SK-N-SH treated with all-trans-retinoic acid at 6 μM for 48 hours (cell line): Measurements from ENCODE around the gene PIK3R1.

Experiments used
- ATAC-seq: fragments of 200-7000 bp; cut with Tn5 transposase; 3 replicates; pipeline ENCODE4 v1.9.1; 2020; ENCODE audit warnings: mild to moderate bottlenecking, moderate library complexity
- ARNTL ChIP-seq: fragments of 450-650 bp; formaldehyde crosslinking; IDR thresholded peaks from 2 replicates; pipeline ENCODE4 v1.5.0; 2020; ENCODE audit warnings: low read depth, mild to moderate bottlenecking, moderate library complexity, borderline replicate concordance
- BACH2 ChIP-seq: fragments of 250-450 bp; sonication (Bioruptor Pico); IDR thresholded peaks from 2 replicates; pipeline ENCODE4 v1.9.0; 2021; ENCODE audit warnings: mild to moderate bottlenecking, borderline replicate concordance
- CSDC2 ChIP-seq: fragments of 250-450 bp; sonication (Bioruptor Pico); IDR thresholded peaks from 2 replicates; pipeline ENCODE4 v1.5.0; 2020; ENCODE audit warnings: mild to moderate bottlenecking, moderate library complexity
- ESRRG ChIP-seq: fragments of 250-450 bp; sonication (Bioruptor Pico); IDR thresholded peaks from 2 replicates; pipeline ENCODE4 v1.6.1; 2021; ENCODE audit warnings: mild to moderate bottlenecking
- GLIS3 ChIP-seq: fragments of 250-450 bp; sonication (Bioruptor Pico); IDR thresholded peaks from 2 replicates; pipeline ENCODE4 v1.5.0; 2020; ENCODE audit warnings: mild to moderate bottlenecking, moderate library complexity
- ISL1 ChIP-seq: fragments of 250-450 bp; sonication (Bioruptor Pico); IDR thresholded peaks from 2 replicates; pipeline ENCODE4 v2.1.2; 2022; ENCODE audit warnings: mild to moderate bottlenecking, moderate library complexity
- OSR1 ChIP-seq: fragments of 250-450 bp; sonication (Bioruptor Pico); IDR thresholded peaks from 2 replicates; pipeline ENCODE4 v1.8.0; 2022; ENCODE audit warnings: moderate library complexity, mild to moderate bottlenecking, inconsistent platforms
- PPARA ChIP-seq: fragments of 250-450 bp; sonication (Bioruptor Pico); IDR thresholded peaks from 2 replicates; pipeline ENCODE4 v1.5.0; 2020; ENCODE audit warnings: mild to moderate bottlenecking, borderline replicate concordance
- RARB ChIP-seq: fragments of 250-450 bp; sonication (Bioruptor Pico); IDR thresholded peaks from 2 replicates; pipeline ENCODE4 v1.8.0; 2021; ENCODE audit warnings: mild to moderate bottlenecking, moderate library complexity
- SNAI2 ChIP-seq: fragments of 250-450 bp; sonication (Bioruptor Pico); IDR thresholded peaks from 2 replicates; pipeline ENCODE4 v1.5.0; 2020; ENCODE audit warnings: mild to moderate bottlenecking, moderate library complexity
- TCF4 ChIP-seq: fragments of 250-450 bp; sonication (Bioruptor Pico); IDR thresholded peaks from 2 replicates; pipeline ENCODE4 v1.8.0; 2021; ENCODE audit warnings: mild to moderate bottlenecking, moderate library complexity, borderline replicate concordance
- TOX ChIP-seq: fragments of 250-450 bp; sonication (Bioruptor Pico); IDR thresholded peaks from 2 replicates; pipeline ENCODE4 v1.8.0; 2021; ENCODE audit warnings: mild to moderate bottlenecking, moderate library complexity, borderline replicate concordance
- ZC3H10 ChIP-seq: fragments of 250-450 bp; sonication (Bioruptor Pico); IDR thresholded peaks from 2 replicates; pipeline ENCODE4 v1.5.1; 2021; ENCODE audit warnings: mild to moderate bottlenecking, moderate library complexity
- ZFP3 ChIP-seq: fragments of 250-450 bp; sonication (Bioruptor Pico); IDR thresholded peaks from 2 replicates; pipeline ENCODE4 v1.5.0; 2020; ENCODE audit warnings: mild to moderate bottlenecking, moderate library complexity
- ZFP30 ChIP-seq: fragments of 450-650 bp; formaldehyde crosslinking; IDR thresholded peaks from 2 replicates; pipeline ENCODE4 v1.5.0; 2022; ENCODE audit warnings: mild to moderate bottlenecking, moderate library complexity
- ZNF565 ChIP-seq: fragments of 450-650 bp; formaldehyde crosslinking; conservative IDR thresholded peaks from 2 replicates; pipeline ENCODE4 v1.5.0; 2020; ENCODE audit warnings: low read depth, mild to moderate bottlenecking, moderate library complexity
- ZNF70 ChIP-seq: fragments of 450-650 bp; formaldehyde crosslinking; IDR thresholded peaks from 2 replicates; pipeline ENCODE4 v1.5.0; 2020; ENCODE audit warnings: mild to moderate bottlenecking, moderate library complexity
- ZNF8 ChIP-seq: fragments of 450-650 bp; formaldehyde crosslinking; IDR thresholded peaks from 2 replicates; pipeline ENCODE4 v1.5.0; 2020; ENCODE audit warnings: mild to moderate bottlenecking, moderate library complexity
- TF ChIP-seq, protein P1 (sequence below): fragments of 250-450 bp; sonication (Bioruptor Pico); IDR thresholded peaks from 2 replicates; pipeline ENCODE4 v1.5.1; 2021; ENCODE audit warnings: mild to moderate bottlenecking, moderate library complexity
- TF ChIP-seq, protein P2 (sequence below): fragments of 250-450 bp; sonication (Bioruptor Pico); IDR thresholded peaks from 2 replicates; pipeline ENCODE4 v1.5.0; 2020; ENCODE audit warnings: mild to moderate bottlenecking, moderate library complexity
- TF ChIP-seq, protein P3 (sequence below): fragments of 250-450 bp; sonication (Bioruptor Pico); IDR thresholded peaks from 2 replicates; pipeline ENCODE4 v1.8.0; 2021; ENCODE audit warnings: low read depth, mild to moderate bottlenecking, moderate library complexity, borderline replicate concordance
- TF ChIP-seq, protein P4 (sequence below): fragments of 250-450 bp; sonication (Bioruptor Pico); IDR thresholded peaks from 2 replicates; pipeline ENCODE4 v1.8.0; 2020; ENCODE audit warnings: mild to moderate bottlenecking, moderate library complexity, borderline replicate concordance

The PIK3R1 gene

DNA sequence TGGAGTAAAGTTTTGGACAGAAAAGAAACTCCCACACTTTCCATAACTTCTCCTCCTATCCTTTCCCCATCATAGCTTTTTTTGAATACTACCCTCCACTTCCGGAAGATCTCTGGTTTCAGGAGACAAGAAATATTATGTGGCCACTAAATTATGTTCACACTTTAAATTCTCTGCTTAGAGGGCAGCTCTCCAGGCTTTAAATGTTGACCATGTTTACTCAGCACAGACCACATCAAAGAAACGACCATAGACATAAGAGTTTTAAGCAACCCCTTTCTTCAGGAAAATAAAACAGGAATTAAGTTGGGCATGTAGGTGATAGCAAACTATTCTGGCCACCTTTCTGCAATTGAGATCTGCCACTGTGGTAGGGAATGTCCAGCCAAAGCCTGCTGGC is 97.8 kb downstream of the PIK3R1 start:
- TF ChIP-seq ESRRG (CRISPR knock-in tag) (no peak), SNAI2 (CRISPR knock-in tag) (no peak), RARB (CRISPR knock-in tag) (no peak), OSR1 (CRISPR knock-in tag) (no peak)
- no peak for ATAC-seq

DNA sequence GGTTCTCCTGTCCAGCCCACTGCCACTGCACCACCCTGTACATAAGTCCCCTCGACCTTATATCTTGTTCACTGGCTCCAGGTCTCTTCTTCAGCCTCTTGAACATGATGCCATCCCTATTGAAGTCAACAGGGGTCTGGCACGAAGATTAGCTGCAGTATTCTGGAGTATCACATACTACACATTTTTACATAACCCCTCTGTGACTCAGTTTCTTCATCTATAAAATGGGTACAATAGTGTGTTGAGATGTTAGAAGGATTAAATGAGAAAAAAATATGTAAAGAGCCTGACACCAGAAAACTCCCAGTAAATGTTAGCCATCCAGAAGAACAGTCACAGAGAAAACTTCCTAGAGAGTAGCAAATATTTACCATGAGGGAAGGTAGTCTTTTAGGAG is 98.9 kb downstream of the PIK3R1 start:
- ATAC-seq = no peak
- TF ChIP-seq RARB (CRISPR knock-in tag) = no peak
- TF ChIP-seq TOX (CRISPR knock-in tag) = no peak
- TF ChIP-seq TCF4 (CRISPR knock-in tag) = no peak
- no peak for TF ChIP-seq SNAI2 (CRISPR knock-in tag)
- TF ChIP-seq GLIS3 = no peak
- no peak for TF ChIP-seq ZFP3
- TF ChIP-seq, protein P1, sequence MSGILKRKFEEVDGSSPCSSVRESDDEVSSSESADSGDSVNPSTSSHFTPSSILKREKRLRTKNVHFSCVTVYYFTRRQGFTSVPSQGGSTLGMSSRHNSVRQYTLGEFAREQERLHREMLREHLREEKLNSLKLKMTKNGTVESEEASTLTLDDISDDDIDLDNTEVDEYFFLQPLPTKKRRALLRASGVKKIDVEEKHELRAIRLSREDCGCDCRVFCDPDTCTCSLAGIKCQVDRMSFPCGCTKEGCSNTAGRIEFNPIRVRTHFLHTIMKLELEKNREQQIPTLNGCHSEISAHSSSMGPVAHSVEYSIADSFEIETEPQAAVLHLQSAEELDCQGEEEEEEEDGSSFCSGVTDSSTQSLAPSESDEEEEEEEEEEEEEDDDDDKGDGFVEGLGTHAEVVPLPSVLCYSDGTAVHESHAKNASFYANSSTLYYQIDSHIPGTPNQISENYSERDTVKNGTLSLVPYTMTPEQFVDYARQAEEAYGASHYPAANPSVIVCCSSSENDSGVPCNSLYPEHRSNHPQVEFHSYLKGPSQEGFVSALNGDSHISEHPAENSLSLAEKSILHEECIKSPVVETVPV (CRISPR knock-in tag) = no peak
- TF ChIP-seq, protein P2, sequence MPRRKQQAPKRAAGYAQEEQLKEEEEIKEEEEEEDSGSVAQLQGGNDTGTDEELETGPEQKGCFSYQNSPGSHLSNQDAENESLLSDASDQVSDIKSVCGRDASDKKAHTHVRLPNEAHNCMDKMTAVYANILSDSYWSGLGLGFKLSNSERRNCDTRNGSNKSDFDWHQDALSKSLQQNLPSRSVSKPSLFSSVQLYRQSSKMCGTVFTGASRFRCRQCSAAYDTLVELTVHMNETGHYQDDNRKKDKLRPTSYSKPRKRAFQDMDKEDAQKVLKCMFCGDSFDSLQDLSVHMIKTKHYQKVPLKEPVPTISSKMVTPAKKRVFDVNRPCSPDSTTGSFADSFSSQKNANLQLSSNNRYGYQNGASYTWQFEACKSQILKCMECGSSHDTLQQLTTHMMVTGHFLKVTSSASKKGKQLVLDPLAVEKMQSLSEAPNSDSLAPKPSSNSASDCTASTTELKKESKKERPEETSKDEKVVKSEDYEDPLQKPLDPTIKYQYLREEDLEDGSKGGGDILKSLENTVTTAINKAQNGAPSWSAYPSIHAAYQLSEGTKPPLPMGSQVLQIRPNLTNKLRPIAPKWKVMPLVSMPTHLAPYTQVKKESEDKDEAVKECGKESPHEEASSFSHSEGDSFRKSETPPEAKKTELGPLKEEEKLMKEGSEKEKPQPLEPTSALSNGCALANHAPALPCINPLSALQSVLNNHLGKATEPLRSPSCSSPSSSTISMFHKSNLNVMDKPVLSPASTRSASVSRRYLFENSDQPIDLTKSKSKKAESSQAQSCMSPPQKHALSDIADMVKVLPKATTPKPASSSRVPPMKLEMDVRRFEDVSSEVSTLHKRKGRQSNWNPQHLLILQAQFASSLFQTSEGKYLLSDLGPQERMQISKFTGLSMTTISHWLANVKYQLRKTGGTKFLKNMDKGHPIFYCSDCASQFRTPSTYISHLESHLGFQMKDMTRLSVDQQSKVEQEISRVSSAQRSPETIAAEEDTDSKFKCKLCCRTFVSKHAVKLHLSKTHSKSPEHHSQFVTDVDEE (CRISPR knock-in tag) = no peak
- no peak for TF ChIP-seq BACH2 (CRISPR knock-in tag)
- no peak for TF ChIP-seq PPARA

DNA sequence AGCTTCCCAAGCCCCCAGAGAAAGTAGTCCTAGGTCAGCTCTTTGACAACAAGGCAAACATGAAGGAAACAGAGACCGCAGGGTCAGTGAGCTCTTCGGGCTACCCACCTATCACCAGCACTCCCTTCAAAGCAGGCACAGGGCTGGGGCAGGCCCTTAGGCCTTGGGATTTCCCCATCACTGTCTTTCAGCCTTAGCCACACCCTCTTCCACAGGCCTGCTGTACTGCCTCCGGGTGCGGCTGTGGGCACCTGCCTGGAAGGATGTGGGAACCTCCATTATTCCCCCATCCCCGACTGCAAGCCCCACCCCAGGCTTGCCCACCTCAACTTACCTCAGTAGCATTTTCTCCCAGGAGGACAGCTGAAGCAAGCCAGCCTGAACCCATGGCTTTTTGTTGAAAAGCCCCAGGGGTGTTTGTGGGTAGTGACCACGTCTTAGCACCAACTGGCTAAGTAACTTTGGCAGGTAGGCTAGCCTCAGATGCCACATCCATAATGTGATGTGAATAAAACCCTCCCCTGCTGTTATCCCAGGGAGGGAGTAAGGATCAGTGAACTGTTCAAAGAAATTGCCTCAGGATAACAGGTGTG is 100.2 kb downstream of the PIK3R1 start:
- no peak for TF ChIP-seq SNAI2 (CRISPR knock-in tag)
- TF ChIP-seq GLIS3 = no peak
- TF ChIP-seq BACH2 (CRISPR knock-in tag) = no peak
- TF ChIP-seq ZFP3 = no peak
- no peak for TF ChIP-seq TOX (CRISPR knock-in tag)
- no peak for ATAC-seq

DNA sequence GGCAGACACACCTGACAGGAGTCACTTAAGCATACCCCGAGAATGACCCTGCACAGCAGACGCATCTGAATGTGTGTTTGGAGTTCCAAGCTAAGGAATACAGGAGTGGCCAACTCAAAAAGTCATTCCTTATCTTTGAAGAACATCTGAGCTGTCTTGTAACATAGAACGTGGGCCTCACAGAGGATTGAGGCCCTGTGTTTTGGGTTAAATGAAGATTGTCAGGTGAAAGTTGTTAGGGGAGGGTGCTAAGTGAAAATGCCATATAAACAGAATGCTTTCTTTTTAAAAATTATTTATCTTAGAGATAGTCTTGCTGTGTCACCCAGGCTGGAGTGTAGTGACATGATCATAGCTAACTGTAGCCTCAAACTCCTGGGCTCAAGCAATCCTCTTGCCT is 100.9 kb downstream of the PIK3R1 start:
- no peak for ATAC-seq

More for the DNA sequence above, 100.9 kb downstream of the PIK3R1 start:
- TF ChIP-seq ISL1 (CRISPR knock-in tag) (no peak), TOX (CRISPR knock-in tag) (no peak), ESRRG (CRISPR knock-in tag) (no peak), ZC3H10 (no peak), ZNF8 (CRISPR knock-in tag) (no peak), CSDC2 (CRISPR knock-in tag) (no peak), OSR1 (CRISPR knock-in tag) (no peak), ZFP30 (no peak), ARNTL (CRISPR knock-in tag) (no peak), ZNF70 (CRISPR knock-in tag) (no peak), RARB (CRISPR knock-in tag) (no peak), GLIS3 (no peak), TCF4 (CRISPR knock-in tag) (no peak), ZFP3 (no peak), ZNF565 (no peak)
- TF ChIP-seq, protein P1 (CRISPR knock-in tag) = no peak
- TF ChIP-seq, protein P3, sequence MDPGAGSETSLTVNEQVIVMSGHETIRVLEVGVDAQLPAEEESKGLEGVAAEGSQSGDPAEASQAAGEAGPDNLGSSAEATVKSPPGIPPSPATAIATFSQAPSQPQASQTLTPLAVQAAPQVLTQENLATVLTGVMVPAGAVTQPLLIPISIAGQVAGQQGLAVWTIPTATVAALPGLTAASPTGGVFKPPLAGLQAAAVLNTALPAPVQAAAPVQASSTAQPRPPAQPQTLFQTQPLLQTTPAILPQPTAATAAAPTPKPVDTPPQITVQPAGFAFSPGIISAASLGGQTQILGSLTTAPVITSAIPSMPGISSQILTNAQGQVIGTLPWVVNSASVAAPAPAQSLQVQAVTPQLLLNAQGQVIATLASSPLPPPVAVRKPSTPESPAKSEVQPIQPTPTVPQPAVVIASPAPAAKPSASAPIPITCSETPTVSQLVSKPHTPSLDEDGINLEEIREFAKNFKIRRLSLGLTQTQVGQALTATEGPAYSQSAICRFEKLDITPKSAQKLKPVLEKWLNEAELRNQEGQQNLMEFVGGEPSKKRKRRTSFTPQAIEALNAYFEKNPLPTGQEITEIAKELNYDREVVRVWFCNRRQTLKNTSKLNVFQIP (CRISPR knock-in tag) = no peak
- TF ChIP-seq, protein P4, sequence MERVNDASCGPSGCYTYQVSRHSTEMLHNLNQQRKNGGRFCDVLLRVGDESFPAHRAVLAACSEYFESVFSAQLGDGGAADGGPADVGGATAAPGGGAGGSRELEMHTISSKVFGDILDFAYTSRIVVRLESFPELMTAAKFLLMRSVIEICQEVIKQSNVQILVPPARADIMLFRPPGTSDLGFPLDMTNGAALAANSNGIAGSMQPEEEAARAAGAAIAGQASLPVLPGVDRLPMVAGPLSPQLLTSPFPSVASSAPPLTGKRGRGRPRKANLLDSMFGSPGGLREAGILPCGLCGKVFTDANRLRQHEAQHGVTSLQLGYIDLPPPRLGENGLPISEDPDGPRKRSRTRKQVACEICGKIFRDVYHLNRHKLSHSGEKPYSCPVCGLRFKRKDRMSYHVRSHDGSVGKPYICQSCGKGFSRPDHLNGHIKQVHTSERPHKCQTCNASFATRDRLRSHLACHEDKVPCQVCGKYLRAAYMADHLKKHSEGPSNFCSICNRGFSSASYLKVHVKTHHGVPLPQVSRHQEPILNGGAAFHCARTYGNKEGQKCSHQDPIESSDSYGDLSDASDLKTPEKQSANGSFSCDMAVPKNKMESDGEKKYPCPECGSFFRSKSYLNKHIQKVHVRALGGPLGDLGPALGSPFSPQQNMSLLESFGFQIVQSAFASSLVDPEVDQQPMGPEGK (CRISPR knock-in tag) = no peak
- TF ChIP-seq, protein P2 (CRISPR knock-in tag) = no peak
